Measurements from ENCODE around the gene NAA10.

NAA10 gene

DNA sequence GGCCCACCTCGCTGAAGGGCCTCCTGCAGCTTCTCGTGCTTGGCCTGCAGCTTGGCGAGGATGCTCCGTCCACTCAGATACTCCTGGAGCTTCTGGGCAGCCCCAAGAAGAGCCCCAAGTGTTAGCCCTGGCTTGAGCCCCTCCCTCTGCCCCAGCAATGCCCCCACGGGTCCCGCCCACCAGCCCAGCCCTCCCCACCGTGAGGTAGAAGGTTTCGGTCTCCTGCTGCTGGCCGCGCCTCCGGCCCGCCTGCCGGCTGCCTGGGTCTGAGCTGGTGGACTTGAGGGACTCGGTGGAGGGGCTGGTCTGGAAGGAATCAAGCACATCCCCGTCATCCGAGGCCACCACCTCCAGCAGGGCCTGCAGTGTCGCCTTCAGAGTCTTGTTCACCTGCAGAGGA, 21.6 kb downstream of the NAA10 start:
- in situ Hi-C loops (cut with MboI; ENCODE audit: low pct_unique_long_range_greater_than_20kb, low sequenced_read_pairs, unreplicated experiment), result no loop called here
- no peak for DNase-seq (ENCODE audit: low spot score)
- TF ChIP-seq CTCF (IDR thresholded peaks at IDR 0.05; ENCODE audit: extremely low read depth, insufficient read depth, missing control alignments), result no peak

GRCh38 chrX:153911798-153912197, 23.0 kb downstream of the NAA10 start:
- no peak for TF ChIP-seq CTCF (IDR thresholded peaks at IDR 0.05; ENCODE audit: extremely low read depth, insufficient read depth, missing control alignments)
- in situ Hi-C loops (cut with MboI; ENCODE audit: low pct_unique_long_range_greater_than_20kb, low sequenced_read_pairs, unreplicated experiment), result no loop called here

GRCh38 chrX:153910446-153910845, 24.4 kb downstream of the NAA10 start:
- no peak for TF ChIP-seq CTCF (IDR thresholded peaks at IDR 0.05; ENCODE audit: extremely low read depth, insufficient read depth, missing control alignments)
- in situ Hi-C loops (cut with MboI; ENCODE audit: low pct_unique_long_range_greater_than_20kb, low sequenced_read_pairs, unreplicated experiment), result no loop called here
- DNase-seq (ENCODE audit: low spot score), result no peak

More at GRCh38 chrX:153911798-153912197, 23.0 kb downstream of the NAA10 start:
- DNase-seq (ENCODE audit: low spot score), result no peak

GRCh38 chrX:153909980-153910360, 24.9 kb downstream of the NAA10 start:
- no peak for DNase-seq (ENCODE audit: low spot score)
- in situ Hi-C loops (cut with MboI; ENCODE audit: low pct_unique_long_range_greater_than_20kb, low sequenced_read_pairs, unreplicated experiment), result no loop called here
- TF ChIP-seq CTCF (IDR thresholded peaks at IDR 0.05; ENCODE audit: extremely low read depth, insufficient read depth, missing control alignments), result no peak

DNA sequence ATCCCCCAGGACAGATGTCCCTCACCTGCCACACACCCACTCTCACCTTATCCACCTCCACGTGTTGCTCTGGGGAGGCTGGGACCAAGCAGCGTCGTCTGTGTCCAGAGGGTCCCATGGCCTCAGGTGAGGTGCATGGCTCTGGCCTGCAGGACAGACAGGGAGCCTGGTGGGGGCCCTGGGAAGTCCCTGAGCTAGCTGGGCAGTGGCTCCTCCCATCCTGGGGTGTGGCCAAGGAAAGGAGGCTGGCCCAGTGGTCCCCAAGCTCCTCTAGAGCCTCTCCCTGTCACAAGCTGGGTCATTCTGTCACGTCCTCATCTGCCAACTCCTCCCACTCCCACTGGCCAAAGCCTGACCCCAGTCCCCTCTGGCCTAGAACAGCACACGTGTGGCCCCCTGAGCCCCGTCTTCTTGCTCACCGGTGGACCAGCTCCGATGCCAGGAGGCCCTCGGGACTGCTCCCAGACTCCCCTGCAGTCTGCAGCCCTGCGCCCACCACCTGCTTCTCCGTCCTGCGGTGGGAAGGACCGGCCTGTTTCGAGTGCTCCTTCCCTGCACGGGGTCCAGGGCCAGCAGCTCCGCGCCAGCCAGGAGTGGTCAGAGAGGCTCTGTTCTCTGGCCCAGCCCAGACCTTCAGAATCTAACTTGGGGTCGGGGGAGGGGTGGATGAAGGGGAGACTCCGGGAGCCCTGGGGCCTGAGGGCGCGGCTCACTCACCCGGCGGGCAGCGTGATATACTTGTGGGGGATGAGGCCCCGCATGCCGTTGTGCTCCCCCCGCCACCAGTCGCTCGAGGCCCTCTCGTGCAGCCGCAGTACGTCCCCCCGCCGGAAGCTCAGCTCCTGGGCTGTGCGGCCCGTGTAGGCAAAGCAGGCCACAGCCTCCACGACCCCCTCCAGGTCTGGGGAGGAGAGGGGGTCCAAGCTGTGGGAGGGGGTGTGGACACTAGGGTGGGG, 25.5 kb downstream of the NAA10 start:
- in situ Hi-C loops (cut with MboI; ENCODE audit: low pct_unique_long_range_greater_than_20kb, low sequenced_read_pairs, unreplicated experiment), result no loop called here
- DNase-seq (ENCODE audit: low spot score), result peak; percentile 69
- no peak for TF ChIP-seq CTCF (IDR thresholded peaks at IDR 0.05; ENCODE audit: extremely low read depth, insufficient read depth, missing control alignments)

GRCh38 chrX:153908219-153908860, 26.5 kb downstream of the NAA10 start:
- TF ChIP-seq CTCF (IDR thresholded peaks at IDR 0.05; ENCODE audit: extremely low read depth, insufficient read depth, missing control alignments), result no peak
- in situ Hi-C loops (cut with MboI; ENCODE audit: low pct_unique_long_range_greater_than_20kb, low sequenced_read_pairs, unreplicated experiment), result no loop called here
- no peak for DNase-seq (ENCODE audit: low spot score)
